Measurements from ENCODE around the gene CHPF. TPM values are rescaled to one million over a fixed set of nuclear protein-coding genes. Genes with fewer than 3 reads are reported as not detected.

The CHPF gene
- total RNA-seq, 2 donors from 2014 or later, result 115 to 232 TPM

DNA sequence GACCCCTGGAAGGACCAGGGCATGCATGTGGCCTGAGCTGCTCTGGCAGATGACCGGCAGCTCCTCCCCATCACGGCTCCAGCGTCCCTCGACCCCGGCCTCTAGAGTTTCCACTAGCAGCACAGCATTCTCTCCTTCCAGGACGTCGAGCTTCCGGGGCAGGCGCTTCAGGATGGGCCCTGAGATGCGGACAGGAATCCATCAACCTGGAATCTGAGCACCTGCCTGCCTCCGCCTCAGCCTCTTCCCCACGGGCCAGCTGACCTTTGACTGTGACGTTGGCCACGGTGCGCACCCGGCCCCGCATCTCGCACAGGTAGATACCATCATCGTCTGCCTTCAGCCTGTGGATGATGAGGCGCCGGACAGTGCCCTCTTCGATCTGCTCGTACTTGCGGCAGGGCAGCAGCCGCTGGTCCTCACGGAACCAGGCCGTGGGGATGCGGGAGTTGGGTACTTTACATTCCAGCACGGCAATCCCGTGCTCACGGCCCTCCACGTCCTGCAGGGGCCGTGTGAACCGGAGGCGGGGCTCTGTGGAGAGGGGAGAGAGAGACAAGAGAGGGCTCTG lies 24.3 kb upstream of the CHPF start:
- H3K36me3 ChIP-seq (replicated peaks in 1 of 2; ENCODE audit: insufficient read depth in 1 of 2, low read depth in 2 of 2), result peaks cover 0 to 8% of the 10 kb centered on the region in 2 donors
- H3K4me1 ChIP-seq, result peaks cover 21% of the 10 kb centered on the region
- WGBS, 2 donors, result 85 to 91% methylated on average over 31 to 32 of the region's 35 CpGs
- no peak overlapping the region for H3K27ac ChIP-seq
- no peak for TF ChIP-seq POLR2A (IDR thresholded peaks at IDR 0.05)
- TF ChIP-seq, protein P1, sequence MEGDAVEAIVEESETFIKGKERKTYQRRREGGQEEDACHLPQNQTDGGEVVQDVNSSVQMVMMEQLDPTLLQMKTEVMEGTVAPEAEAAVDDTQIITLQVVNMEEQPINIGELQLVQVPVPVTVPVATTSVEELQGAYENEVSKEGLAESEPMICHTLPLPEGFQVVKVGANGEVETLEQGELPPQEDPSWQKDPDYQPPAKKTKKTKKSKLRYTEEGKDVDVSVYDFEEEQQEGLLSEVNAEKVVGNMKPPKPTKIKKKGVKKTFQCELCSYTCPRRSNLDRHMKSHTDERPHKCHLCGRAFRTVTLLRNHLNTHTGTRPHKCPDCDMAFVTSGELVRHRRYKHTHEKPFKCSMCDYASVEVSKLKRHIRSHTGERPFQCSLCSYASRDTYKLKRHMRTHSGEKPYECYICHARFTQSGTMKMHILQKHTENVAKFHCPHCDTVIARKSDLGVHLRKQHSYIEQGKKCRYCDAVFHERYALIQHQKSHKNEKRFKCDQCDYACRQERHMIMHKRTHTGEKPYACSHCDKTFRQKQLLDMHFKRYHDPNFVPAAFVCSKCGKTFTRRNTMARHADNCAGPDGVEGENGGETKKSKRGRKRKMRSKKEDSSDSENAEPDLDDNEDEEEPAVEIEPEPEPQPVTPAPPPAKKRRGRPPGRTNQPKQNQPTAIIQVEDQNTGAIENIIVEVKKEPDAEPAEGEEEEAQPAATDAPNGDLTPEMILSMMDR (IDR thresholded peaks at IDR 0.05), result no peak
- intact Hi-C loops (cut with DNase I), result no loop called here
- DNase-seq (no peak), ATAC-seq (no peak)
- no peaks in the 10 kb centered on the region for H3K9me3 ChIP-seq
- no peak overlapping the region for H3K4me3 ChIP-seq
- H3K27me3 ChIP-seq, result no peaks in the 10 kb centered on the region

DNA sequence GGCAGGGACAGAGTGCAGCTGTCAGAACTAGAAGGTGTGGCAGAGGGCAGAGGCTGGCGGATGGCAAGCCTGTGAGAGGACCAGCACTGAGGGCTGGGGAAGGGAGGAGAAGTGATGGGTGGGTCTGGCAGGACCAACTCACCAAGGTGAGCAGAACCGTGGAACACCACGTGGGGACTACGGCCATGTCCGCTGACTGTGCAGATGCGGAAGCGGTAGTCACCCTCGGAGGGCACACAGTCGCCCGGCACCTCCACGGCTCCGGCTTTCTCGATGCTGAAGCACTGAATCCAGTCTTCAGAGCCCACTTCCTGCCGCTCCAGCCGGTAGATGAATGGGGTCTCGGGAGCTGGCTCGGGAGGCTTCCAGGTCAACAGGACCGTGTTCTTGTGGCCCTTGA lies 23.5 kb upstream of the CHPF start:
- H3K9me3 ChIP-seq, result no peaks in the 10 kb centered on the region
- H3K27me3 ChIP-seq, result no peaks in the 10 kb centered on the region
- no peak for ATAC-seq
- intact Hi-C loops (cut with DNase I), result no loop called here
- TF ChIP-seq POLR2A (IDR thresholded peaks at IDR 0.05), result no peak
- TF ChIP-seq, protein P1 (IDR thresholded peaks at IDR 0.05), result no peak
- peaks cover 17% of the 10 kb centered on the region for H3K4me1 ChIP-seq
- H3K36me3 ChIP-seq (replicated peaks in 1 of 2; ENCODE audit: insufficient read depth in 1 of 2, low read depth in 2 of 2), result peaks cover 0 to 11% of the 10 kb centered on the region in 2 donors
- WGBS, 2 donors, result 96 to 100% methylated on average over 1 to 8 of the region's 18 CpGs
- no peak overlapping the region for H3K4me3 ChIP-seq
- DNase-seq, result no peak
- no peak overlapping the region for H3K27ac ChIP-seq

DNA sequence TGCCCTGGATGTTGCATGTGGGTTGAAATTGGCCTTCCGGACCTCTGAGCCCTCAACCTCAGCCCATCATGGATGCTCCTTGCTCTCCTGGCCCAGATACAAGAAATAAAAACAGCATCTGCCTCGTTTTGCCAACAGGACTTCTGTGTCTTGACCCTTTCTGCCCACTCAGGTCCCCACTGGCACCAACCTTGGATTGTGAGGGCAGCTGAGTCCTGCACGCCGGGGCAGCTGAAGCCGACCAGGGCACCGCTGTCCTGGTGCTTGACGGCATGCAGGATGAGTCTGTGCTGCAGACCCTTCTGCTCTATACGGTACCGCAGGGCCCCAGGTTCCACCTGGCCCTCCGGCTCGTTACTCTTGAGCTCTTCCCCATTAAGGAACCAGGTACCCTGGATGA lies 23.0 kb upstream of the CHPF start:
- Histone ChIP-seq H3K4me3 (no peak overlapping the region), H3K36me3 (replicated peaks in 1 of 2; ENCODE audit: insufficient read depth in 1 of 2, low read depth in 2 of 2) (peaks cover 0 to 11% of the 10 kb centered on the region in 2 donors), H3K27ac (no peak overlapping the region), H3K27me3 (no peaks in the 10 kb centered on the region), H3K9me3 (no peaks in the 10 kb centered on the region), H3K4me1 (peaks cover 12% of the 10 kb centered on the region)
- 91 to 100% methylated on average over 1 to 11 of the region's 11 CpGs for WGBS, 2 donors
- DNase-seq (no peak), ATAC-seq (no peak)
- intact Hi-C loops (cut with DNase I), result no loop called here
- TF ChIP-seq POLR2A (IDR thresholded peaks at IDR 0.05), result no peak
- TF ChIP-seq, protein P1 (IDR thresholded peaks at IDR 0.05), result no peak

DNA sequence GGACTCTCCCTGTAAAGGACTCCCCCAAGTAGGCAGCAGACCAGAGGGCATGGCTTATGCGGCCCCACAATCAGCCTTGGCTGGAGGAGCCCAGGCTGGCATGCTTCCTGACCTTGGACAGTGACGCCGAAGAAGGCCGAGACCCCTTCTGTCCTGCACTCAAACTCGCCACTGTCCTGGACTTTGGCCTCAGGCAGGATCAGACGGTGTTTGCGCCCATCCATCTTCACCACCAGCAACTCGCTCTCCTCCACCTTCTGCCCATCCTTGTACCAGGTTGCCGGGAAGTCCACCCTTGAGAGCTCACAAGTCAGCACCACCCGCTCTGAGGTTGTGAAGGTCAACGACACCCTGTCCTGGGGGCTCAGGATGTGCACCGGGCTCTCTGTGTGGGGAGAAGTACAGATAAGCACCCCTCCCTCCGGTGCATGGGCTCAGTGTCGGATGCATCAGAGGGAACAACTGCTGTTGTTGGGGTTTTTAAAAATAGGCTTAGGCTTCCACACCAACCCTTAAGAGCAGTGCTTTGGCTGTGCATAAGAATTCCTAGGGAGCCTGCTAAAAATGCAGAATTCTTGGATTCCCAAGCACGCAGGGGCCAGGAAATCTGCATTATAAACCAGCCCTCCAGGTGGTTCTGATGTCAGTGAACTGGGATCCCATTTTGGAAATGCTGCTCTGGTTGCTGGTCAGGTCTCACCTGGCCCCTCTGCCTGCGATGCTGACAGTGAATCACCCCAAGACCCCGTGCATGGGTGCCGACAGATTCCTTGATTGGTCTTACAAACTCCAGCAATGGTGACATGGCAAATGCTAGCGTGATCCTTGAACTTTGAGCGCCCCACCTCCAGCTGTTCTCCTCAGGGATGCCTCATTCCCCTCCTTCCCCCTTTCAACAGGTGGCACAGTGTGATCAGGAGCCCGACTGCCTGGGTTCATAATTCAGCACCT lies 21.8 kb upstream of the CHPF start:
- H3K27ac ChIP-seq, result no peak overlapping the region
- peaks cover 9% of the 10 kb centered on the region for H3K4me1 ChIP-seq
- TF ChIP-seq POLR2A (IDR thresholded peaks at IDR 0.05), result no peak
- TF ChIP-seq, protein P1 (IDR thresholded peaks at IDR 0.05), result no peak
- WGBS, 2 donors, result 87 to 96% methylated on average over 16 to 21 of the region's 21 CpGs
- H3K4me3 ChIP-seq, result no peak overlapping the region
- H3K27me3 ChIP-seq, result no peaks in the 10 kb centered on the region
- intact Hi-C loops (cut with DNase I), result no loop called here
- no peak for ATAC-seq
- H3K9me3 ChIP-seq, result no peaks in the 10 kb centered on the region
- peaks cover 0 to 11% of the 10 kb centered on the region in 2 donors for H3K36me3 ChIP-seq (replicated peaks in 1 of 2; ENCODE audit: insufficient read depth in 1 of 2, low read depth in 2 of 2)
- DNase-seq, result no peak

Data from body of pancreas (tissue), 4 donors.